Measurements from ENCODE around the gene LRP5.

LRP5 gene

DNA sequence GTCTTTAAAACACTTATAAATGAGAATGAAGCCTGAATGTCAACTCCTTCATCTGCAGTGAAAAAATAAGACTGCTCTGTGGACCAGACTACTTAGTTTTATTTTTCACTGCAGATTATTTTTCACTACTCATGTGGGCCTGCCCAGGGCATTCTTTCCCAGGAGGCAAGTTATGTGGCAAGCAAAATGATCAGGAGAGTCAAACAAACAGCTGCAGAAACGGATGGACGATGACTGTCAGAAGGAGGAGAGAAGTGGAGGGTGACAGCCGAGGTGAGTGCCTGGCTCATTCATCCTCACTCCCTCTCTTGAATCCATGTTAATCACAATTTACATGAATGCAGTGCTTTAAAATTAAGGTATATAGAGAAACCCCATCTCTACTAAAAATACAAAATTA, 5.8 kb upstream of the LRP5 start:
- Histone ChIP-seq H3K9me3 (ENCODE audit: control insufficient read depth, low read length) (no peaks in the 10 kb centered on the region), H3K4me3 (ENCODE audit: insufficient read depth, low read depth, low read length, poor library complexity, severe bottlenecking) (no peak overlapping the region), H3K27me3 (replicated peaks; ENCODE audit: control insufficient read depth, insufficient read depth, low read length, poor library complexity, severe bottlenecking) (no peaks in the 10 kb centered on the region), H3K4me1 (ENCODE audit: control insufficient read depth, insufficient read depth, low read length, poor library complexity, severe bottlenecking) (no peaks in the 10 kb centered on the region), H3K36me3 (ENCODE audit: control insufficient read depth, insufficient read depth, low read length) (no peaks in the 10 kb centered on the region), H3K27ac (ENCODE audit: insufficient read depth, low read length, poor library complexity, severe bottlenecking) (no peak overlapping the region)
- DNase-seq: no peak

DNA sequence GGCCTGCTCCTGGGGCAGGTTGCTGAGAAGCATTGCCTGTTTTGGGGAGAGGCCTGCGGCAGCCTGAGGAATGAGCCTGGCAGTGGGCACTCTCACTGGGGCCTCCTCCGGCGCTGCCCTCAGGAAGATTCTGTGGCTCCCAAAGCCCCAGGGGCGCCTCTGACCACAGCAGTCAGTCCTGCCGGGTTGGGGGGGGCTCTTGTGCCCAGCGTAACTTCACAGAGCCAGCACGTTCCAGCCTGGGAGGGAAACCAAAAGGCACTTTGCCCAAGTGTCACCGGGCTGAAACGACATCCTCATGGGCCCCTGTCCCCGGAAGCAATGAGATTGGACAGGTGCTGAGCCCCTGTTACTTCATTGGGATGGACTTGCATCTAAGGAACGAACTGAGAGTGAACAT, 4.3 kb upstream of the LRP5 start:
- peaks cover under 1% of the 10 kb centered on the region for H3K4me1 ChIP-seq (ENCODE audit: control insufficient read depth, insufficient read depth, low read length, poor library complexity, severe bottlenecking)

GRCh38 chr11:68309621-68310185, 2.7 kb upstream of the LRP5 start:
- DNase-seq: no peak
- H3K36me3 ChIP-seq (ENCODE audit: control insufficient read depth, insufficient read depth, low read length): no peaks in the 10 kb centered on the region
- no peak overlapping the region for H3K4me3 ChIP-seq (ENCODE audit: insufficient read depth, low read depth, low read length, poor library complexity, severe bottlenecking)
- no peaks in the 10 kb centered on the region for H3K27me3 ChIP-seq (replicated peaks; ENCODE audit: control insufficient read depth, insufficient read depth, low read length, poor library complexity, severe bottlenecking)
- H3K9me3 ChIP-seq (ENCODE audit: control insufficient read depth, low read length): no peaks in the 10 kb centered on the region
- H3K4me1 ChIP-seq (ENCODE audit: control insufficient read depth, insufficient read depth, low read length, poor library complexity, severe bottlenecking): peaks cover 15% of the 10 kb centered on the region
- H3K27ac ChIP-seq (ENCODE audit: insufficient read depth, low read length, poor library complexity, severe bottlenecking): no peak overlapping the region

More for the DNA sequence above, 4.3 kb upstream of the LRP5 start:
- Histone ChIP-seq H3K36me3 (ENCODE audit: control insufficient read depth, insufficient read depth, low read length) (no peaks in the 10 kb centered on the region), H3K27me3 (replicated peaks; ENCODE audit: control insufficient read depth, insufficient read depth, low read length, poor library complexity, severe bottlenecking) (no peaks in the 10 kb centered on the region), H3K9me3 (ENCODE audit: control insufficient read depth, low read length) (no peaks in the 10 kb centered on the region), H3K4me3 (ENCODE audit: insufficient read depth, low read depth, low read length, poor library complexity, severe bottlenecking) (no peak overlapping the region), H3K27ac (ENCODE audit: insufficient read depth, low read length, poor library complexity, severe bottlenecking) (no peak overlapping the region)
- no peak for DNase-seq

DNA sequence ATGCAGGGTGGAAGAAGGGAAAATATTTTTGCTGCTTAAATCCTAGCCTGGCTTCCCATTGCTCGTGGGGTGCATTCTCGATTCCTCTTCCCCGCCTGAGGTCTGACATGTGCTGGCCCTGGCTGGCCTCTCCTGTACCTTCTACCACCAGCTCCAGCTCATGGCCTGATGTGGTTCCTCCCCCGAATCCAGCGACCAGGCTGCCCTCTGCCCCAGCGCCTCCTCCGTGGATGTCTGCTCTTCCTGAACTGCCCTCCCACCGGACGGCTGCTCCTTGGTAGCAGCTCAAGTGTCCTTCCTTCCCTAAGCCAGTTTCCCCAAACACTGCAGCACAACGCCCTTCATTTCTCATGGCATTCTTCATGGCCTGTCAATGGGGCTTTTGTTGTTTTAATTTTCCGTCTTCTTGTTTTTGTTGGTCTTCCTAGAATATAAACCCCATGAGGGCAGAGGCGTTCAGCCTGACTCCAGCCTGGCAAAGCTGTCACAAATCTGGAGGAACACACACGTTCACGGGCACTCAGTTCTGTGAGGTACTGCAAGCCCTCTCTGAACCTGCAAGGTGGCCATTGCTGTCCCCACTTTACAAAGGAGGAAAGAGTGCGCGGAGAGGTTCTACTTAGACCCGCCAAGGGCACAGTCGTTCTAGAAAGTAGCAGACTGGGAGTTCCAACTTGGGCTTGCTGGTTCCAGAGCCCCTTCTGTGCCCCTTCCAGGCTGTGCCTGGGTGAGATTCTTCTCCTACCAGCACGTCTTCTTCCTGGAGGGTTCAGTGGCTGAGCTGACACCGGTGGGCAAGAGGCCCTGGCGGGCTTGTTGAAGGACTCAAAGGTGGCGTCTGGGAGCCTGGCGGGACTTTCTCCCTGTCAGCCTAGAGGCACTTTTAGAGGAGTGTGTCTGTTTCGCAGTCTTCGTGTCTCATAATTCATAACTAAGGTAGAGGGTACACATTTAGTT, 953 bp upstream of the LRP5 start:
- Histone ChIP-seq H3K4me1 (ENCODE audit: control insufficient read depth, insufficient read depth, low read length, poor library complexity, severe bottlenecking) (peaks cover 15% of the 10 kb centered on the region), H3K4me3 (ENCODE audit: insufficient read depth, low read depth, low read length, poor library complexity, severe bottlenecking) (peak overlapping the region; percentile 35), H3K27ac (ENCODE audit: insufficient read depth, low read length, poor library complexity, severe bottlenecking) (no peak overlapping the region), H3K36me3 (ENCODE audit: control insufficient read depth, insufficient read depth, low read length) (no peaks in the 10 kb centered on the region), H3K27me3 (replicated peaks; ENCODE audit: control insufficient read depth, insufficient read depth, low read length, poor library complexity, severe bottlenecking) (no peaks in the 10 kb centered on the region), H3K9me3 (ENCODE audit: control insufficient read depth, low read length) (no peaks in the 10 kb centered on the region)
- no peak for DNase-seq

DNA sequence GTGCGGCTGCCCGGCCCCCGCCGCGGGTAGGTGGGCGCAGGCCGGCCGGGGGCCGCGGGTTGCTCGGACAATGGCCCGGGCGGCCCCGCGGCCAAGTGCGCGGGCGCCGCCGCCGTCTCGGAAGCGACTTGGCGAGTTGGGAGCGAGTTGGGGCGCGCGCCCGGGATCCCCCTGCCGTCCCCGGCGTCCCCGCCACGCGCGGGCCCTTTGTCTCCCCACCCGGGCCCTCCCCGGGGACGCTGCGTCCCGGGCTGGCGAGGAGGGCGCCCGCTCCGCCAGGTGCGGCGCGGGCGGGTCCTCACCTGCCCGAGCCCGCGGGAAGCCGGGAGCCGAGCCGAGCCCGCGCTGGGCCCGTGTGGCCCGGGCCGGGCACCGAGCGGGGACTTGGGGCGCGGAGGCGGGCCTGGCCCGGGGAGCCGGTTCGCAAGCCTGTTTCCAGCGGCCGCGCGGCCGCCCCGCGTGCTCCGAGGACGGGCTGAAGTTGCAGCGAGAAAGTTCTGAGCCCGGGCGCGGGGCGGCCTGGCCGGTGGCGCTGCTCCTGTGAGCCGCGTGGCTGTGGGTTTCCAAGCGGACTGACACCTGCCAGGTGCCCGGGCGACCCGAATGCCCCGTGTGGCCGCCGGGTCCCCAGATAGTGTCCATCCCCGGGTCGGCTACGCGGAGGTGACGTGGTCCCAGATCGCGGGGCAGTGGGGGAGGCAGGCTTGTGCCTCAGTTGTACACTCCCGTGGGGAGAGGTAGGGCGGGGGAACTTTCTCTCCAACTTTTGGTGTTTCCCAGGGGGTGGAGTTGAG, 586 bp downstream of the LRP5 start:
- H3K4me1 ChIP-seq (ENCODE audit: control insufficient read depth, insufficient read depth, low read length, poor library complexity, severe bottlenecking): peaks cover 15% of the 10 kb centered on the region
- peak overlapping the region; percentile 51 for H3K4me3 ChIP-seq (ENCODE audit: insufficient read depth, low read depth, low read length, poor library complexity, severe bottlenecking)
- H3K9me3 ChIP-seq (ENCODE audit: control insufficient read depth, low read length): no peaks in the 10 kb centered on the region
- no peak overlapping the region for H3K27ac ChIP-seq (ENCODE audit: insufficient read depth, low read length, poor library complexity, severe bottlenecking)
- no peaks in the 10 kb centered on the region for H3K36me3 ChIP-seq (ENCODE audit: control insufficient read depth, insufficient read depth, low read length)
- DNase-seq: no peak
- H3K27me3 ChIP-seq (replicated peaks; ENCODE audit: control insufficient read depth, insufficient read depth, low read length, poor library complexity, severe bottlenecking): no peaks in the 10 kb centered on the region

GRCh38 chr11:68313574-68314202, 1.3 kb downstream of the LRP5 start:
- Histone ChIP-seq H3K4me3 (ENCODE audit: insufficient read depth, low read depth, low read length, poor library complexity, severe bottlenecking) (peak overlapping the region; percentile 51), H3K36me3 (ENCODE audit: control insufficient read depth, insufficient read depth, low read length) (no peaks in the 10 kb centered on the region), H3K9me3 (ENCODE audit: control insufficient read depth, low read length) (no peaks in the 10 kb centered on the region), H3K4me1 (ENCODE audit: control insufficient read depth, insufficient read depth, low read length, poor library complexity, severe bottlenecking) (peaks cover 15% of the 10 kb centered on the region), H3K27ac (ENCODE audit: insufficient read depth, low read length, poor library complexity, severe bottlenecking) (no peak overlapping the region), H3K27me3 (replicated peaks; ENCODE audit: control insufficient read depth, insufficient read depth, low read length, poor library complexity, severe bottlenecking) (no peaks in the 10 kb centered on the region)
- DNase-seq: no peak

GRCh38 chr11:68314203-68315170, 2.1 kb downstream of the LRP5 start:
- no peak overlapping the region for H3K4me3 ChIP-seq (ENCODE audit: insufficient read depth, low read depth, low read length, poor library complexity, severe bottlenecking)
- H3K9me3 ChIP-seq (ENCODE audit: control insufficient read depth, low read length): no peaks in the 10 kb centered on the region
- H3K36me3 ChIP-seq (ENCODE audit: control insufficient read depth, insufficient read depth, low read length): no peaks in the 10 kb centered on the region
- no peak for DNase-seq
- H3K4me1 ChIP-seq (ENCODE audit: control insufficient read depth, insufficient read depth, low read length, poor library complexity, severe bottlenecking): peaks cover 15% of the 10 kb centered on the region
- H3K27me3 ChIP-seq (replicated peaks; ENCODE audit: control insufficient read depth, insufficient read depth, low read length, poor library complexity, severe bottlenecking): no peaks in the 10 kb centered on the region
- H3K27ac ChIP-seq (ENCODE audit: insufficient read depth, low read length, poor library complexity, severe bottlenecking): no peak overlapping the region

DNA sequence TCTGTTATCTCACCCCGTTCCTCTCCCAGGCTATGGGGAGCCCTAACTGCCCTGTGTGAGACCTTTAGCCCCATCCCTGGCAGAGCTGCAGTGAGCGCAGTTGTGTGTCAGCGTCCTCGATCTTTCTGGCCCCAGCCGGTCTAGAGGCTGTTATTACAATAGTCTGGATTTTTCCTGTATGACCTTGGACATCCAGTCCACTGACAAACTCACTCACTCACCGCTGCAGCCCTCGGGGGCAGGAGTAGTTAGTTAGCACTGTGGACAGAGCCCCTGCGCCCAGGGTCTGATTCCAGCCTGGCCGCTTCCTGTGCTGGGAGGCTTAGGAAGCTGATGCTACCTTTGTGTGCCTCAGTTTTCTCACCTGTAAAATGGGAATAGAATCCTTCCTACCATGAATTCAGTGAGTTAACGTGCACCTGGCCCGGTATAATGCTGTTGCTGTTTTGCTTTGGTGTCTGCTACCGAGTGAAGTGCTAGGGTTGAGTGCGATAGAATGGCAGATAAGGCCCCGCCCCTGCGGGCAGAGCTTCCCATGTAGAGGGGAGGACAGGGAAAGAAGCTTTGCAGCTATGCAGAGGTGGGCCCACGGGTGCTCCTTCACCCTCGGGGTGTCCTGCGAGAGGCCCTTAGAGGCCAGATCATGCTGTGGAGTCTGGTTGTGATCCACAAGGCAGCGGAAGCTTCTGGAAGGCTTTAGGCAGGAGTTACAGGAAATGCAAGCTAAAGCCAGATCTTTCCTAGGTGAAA, 3.0 kb downstream of the LRP5 start:
- peaks cover 15% of the 10 kb centered on the region for H3K4me1 ChIP-seq (ENCODE audit: control insufficient read depth, insufficient read depth, low read length, poor library complexity, severe bottlenecking)
- H3K27me3 ChIP-seq (replicated peaks; ENCODE audit: control insufficient read depth, insufficient read depth, low read length, poor library complexity, severe bottlenecking): no peaks in the 10 kb centered on the region
- no peaks in the 10 kb centered on the region for H3K9me3 ChIP-seq (ENCODE audit: control insufficient read depth, low read length)
- H3K27ac ChIP-seq (ENCODE audit: insufficient read depth, low read length, poor library complexity, severe bottlenecking): no peak overlapping the region
- H3K4me3 ChIP-seq (ENCODE audit: insufficient read depth, low read depth, low read length, poor library complexity, severe bottlenecking): no peak overlapping the region
- no peak for DNase-seq
- no peaks in the 10 kb centered on the region for H3K36me3 ChIP-seq (ENCODE audit: control insufficient read depth, insufficient read depth, low read length)

All from effector memory CD4-positive, alpha-beta T cell (primary cell).